H1 (cell line): ENCODE data around the gene RTN4RL1. TPM values are rescaled to one million over a fixed set of nuclear protein-coding genes. Genes with fewer than 3 reads are reported as not detected.

Experiments used
- RNF2 ChIP-seq: fragments of 200-900, 300-1000 bp; sonication (generic); IDR thresholded peaks from 2 replicates; pipeline ENCODE4 v1.7.1; 2016; ENCODE audit warnings: borderline replicate concordance, low read depth, mild to moderate bottlenecking, antibody characterized with exemption, low read length; ENCODE audit not compliant: poor library complexity, severe bottlenecking; ENCODE audit errors: missing control alignments
- polyA plus RNA-seq, 7 experiments: library from polyadenylated mRNA; depleted of rRNA in 3 of 7; stranded (reverse) in 5 of 7; unstranded in 2 of 7; fragments of >200 nt in 5 of 7; fragments of 200-250 nt in 2 of 7; gene quantifications; 1 replicate in 5 of 7; 2 replicates in 1 of 7; 4 replicates in 1 of 7; pipeline versions ENCODE4 v1.2.1 to v1.2.3, GENCODE V29; 2011 to 2013; ENCODE audit warnings: missing spikeins in 2 of 7, mixed read lengths in 2 of 7
- total RNA-seq: library from RNA; stranded (reverse); fragmentation: NEBNext Ultra II Directional; extraction: Animal tissue kit (Norgen Biotek cat#: 25700); gene quantifications from 2 replicates; pipeline ENCODE4 v1.2.1, GENCODE V29; 2021
- TF ChIP-seq, protein P1 (sequence below): IDR thresholded peaks from 2 replicates; pipeline ENCODE4 v1.6.1; 2011; ENCODE audit warnings: low read length, improper control_type of control experiment

RTN4RL1 gene
- total and polyA plus RNA-seq, 2 of the 8 experiments (the other 6 are each of a cell fraction or from before 2014, with no cell fraction given): 0.09 TPM; not detected in 1

DNA sequence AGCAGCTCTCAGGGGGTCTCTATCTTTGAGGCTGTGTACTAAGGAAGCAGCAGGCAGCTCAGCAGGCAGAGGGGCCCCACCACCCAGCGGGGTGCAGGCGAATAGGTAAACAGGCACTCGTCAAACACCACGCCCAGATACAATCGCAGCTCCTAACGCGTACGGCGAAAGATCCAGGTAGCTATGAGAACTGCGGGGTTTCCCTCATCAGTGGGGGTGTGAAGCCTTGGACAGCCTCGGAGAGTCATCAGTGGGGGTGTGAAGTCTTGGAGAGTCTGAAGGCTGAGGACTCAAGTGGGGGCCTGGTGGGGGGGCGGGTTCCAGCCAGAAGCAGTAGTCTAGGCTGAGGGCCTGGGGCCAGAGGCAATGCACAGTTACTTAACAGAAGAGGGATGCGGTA lies 69.0 kb downstream of the RTN4RL1 start (continued):
- TF ChIP-seq, protein P1, sequence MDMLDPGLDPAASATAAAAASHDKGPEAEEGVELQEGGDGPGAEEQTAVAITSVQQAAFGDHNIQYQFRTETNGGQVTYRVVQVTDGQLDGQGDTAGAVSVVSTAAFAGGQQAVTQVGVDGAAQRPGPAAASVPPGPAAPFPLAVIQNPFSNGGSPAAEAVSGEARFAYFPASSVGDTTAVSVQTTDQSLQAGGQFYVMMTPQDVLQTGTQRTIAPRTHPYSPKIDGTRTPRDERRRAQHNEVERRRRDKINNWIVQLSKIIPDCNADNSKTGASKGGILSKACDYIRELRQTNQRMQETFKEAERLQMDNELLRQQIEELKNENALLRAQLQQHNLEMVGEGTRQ: no peak
- TF ChIP-seq RNF2: no peak
- TF ChIP-seq, all 59 proteins: peak for 0
